CD4-positive, alpha-beta memory T cell (primary cell): Measurements from ENCODE around the gene TNK2. TPM values are rescaled to one million over a fixed set of nuclear protein-coding genes. Genes with fewer than 3 reads are reported as not detected.
"Not testable (repeated sequence)": the region's sequence is repeated elsewhere in the genome, so short reads cannot be mapped to it uniquely, and the experiment has no call there.

Experiments
- CTCF ChIA-PET: fragments of 350-600 bp; sonication (Branson Sonifier 250); formaldehyde crosslinking; loops from one replicate; lab custom pipeline; 2021; ENCODE audit warnings: inconsistent platforms; ENCODE audit not compliant: partially characterized antibody; lab: Charles Lee
- POLR2A ChIA-PET: fragments of 350-600 bp; sonication (Branson Sonifier 250); formaldehyde crosslinking; loops from one replicate; lab custom pipeline; 2021; ENCODE audit not compliant: partially characterized antibody; lab: Charles Lee
- DNase-seq, 5 donors: peaks; one replicate each; pipeline versions ENCODE4 v3.0.0 to v3.0.0-alpha.2; 2020 to 2022; ENCODE audit warnings: mixed read lengths in 1 of 5
- H3K27ac ChIP-seq: one replicate; pipeline ENCODE4 v1.7.0; 2013; ENCODE audit warnings: low read depth, low read length
- H3K27me3 ChIP-seq: 2 replicates; pipeline ENCODE4 v1.7.0; 2013; ENCODE audit warnings: mild to moderate bottlenecking, low read length, moderate library complexity; ENCODE audit not compliant: insufficient read depth
- H3K36me3 ChIP-seq: 2 replicates; pipeline ENCODE4 v1.7.0; 2013; ENCODE audit warnings: mild to moderate bottlenecking, low read length, moderate library complexity; ENCODE audit not compliant: insufficient read depth
- H3K4me1 ChIP-seq: 2 replicates; pipeline ENCODE4 v1.7.0; 2013; ENCODE audit warnings: mild to moderate bottlenecking, low read length, moderate library complexity; ENCODE audit not compliant: insufficient read depth
- H3K4me3 ChIP-seq, 2 donors: one replicate each; pipeline ENCODE4 v1.7.0; 2013; ENCODE audit warnings: low read length in 2 of 2, mild to moderate bottlenecking in 1 of 2
- H3K9me3 ChIP-seq, 2 donors: one replicate each; pipeline ENCODE4 v1.7.0; 2013; ENCODE audit warnings: low read length in 2 of 2, control low read depth in 1 of 2; ENCODE audit not compliant: control insufficient read depth in 1 of 2
- H3K27ac Mint-ChIP-seq, 7 donors: one replicate each; pipeline ENCODE4 v1.8.0; 2020 to 2021; ENCODE audit warnings: mixed read lengths in 7 of 7, mild to moderate bottlenecking in 6 of 7, inconsistent platforms in 3 of 7, moderate library complexity in 3 of 7
- H3K27me3 Mint-ChIP-seq, 2 donors: one replicate each; pipeline ENCODE4 v1.8.0; 2020 to 2021; ENCODE audit warnings: mixed read lengths in 2 of 2
- H3K36me3 Mint-ChIP-seq, 2 donors: one replicate each; pipeline ENCODE4 v1.8.0; 2020 to 2021; ENCODE audit warnings: mixed read lengths in 2 of 2, inconsistent platforms in 1 of 2, mild to moderate bottlenecking in 1 of 2
- H3K4me1 Mint-ChIP-seq, 4 donors: one replicate each; pipeline ENCODE4 v1.8.0; 2020 to 2021; ENCODE audit warnings: mixed read lengths in 4 of 4, mild to moderate bottlenecking in 1 of 4
- H3K4me3 Mint-ChIP-seq, 8 donors: one replicate each; pipeline ENCODE4 v1.8.0; 2020 to 2021; ENCODE audit warnings: mixed read lengths in 8 of 8, mild to moderate bottlenecking in 7 of 8, moderate library complexity in 6 of 8, inconsistent platforms in 3 of 8
- H3K9me3 Mint-ChIP-seq, 8 donors: one replicate each; pipeline ENCODE4 v1.8.0; 2020 to 2021; ENCODE audit warnings: mixed read lengths in 8 of 8, mild to moderate bottlenecking in 5 of 8, inconsistent platforms in 3 of 8, moderate library complexity in 1 of 8
- intact Hi-C: fragments of 100-400 bp; cut with micrococcal nuclease; formaldehyde crosslinking; loops from one replicate; pipeline ENCODE4 v1.15.1; 2023
- polyA plus RNA-seq, 2 donors: library from polyadenylated mRNA; unstranded; fragments of 300-500 nt; fragmentation: Illumina TruSeq; gene quantifications; one replicate each; pipeline ENCODE4 v1.2.3, GENCODE V29; 2021
- total RNA-seq, 2 experiments: library from RNA; stranded (reverse); gene quantifications; one replicate each; pipeline ENCODE4 v1.2.3, GENCODE V29; 2021

Gene TNK2
- total and polyA plus RNA-seq, 4 experiments from 2014 or later: 0.18 to 164 (median 69.9) TPM

- intact Hi-C loops, H3K27me3 Mint-ChIP-seq, H3K4me3 ChIP-seq, DNase-seq, H3K9me3 ChIP-seq, H3K9me3 Mint-ChIP-seq, H3K4me3 Mint-ChIP-seq, H3K27me3 ChIP-seq, H3K27ac ChIP-seq, H3K4me1 Mint-ChIP-seq, H3K4me1 ChIP-seq, H3K27ac Mint-ChIP-seq, POLR2A ChIA-PET: not testable (repeated sequence)
- H3K36me3 Mint-ChIP-seq: peaks cover 4 to 20% of the 10 kb centered on the region in 2 donors
- CTCF ChIA-PET: interaction anchor here (1.4 to 1.6 kb wide), 3 partner anchors 10 to 23 kb away, joined by 3 to 8 read pairs (median 3); no protein-coding TSS in a partner anchor
- peaks cover 18% of the 10 kb centered on the region for H3K36me3 ChIP-seq
These were observed 36.7 kb downstream of the TNK2 start for GRCh38 chr3:195871686-195872085.

DNA sequence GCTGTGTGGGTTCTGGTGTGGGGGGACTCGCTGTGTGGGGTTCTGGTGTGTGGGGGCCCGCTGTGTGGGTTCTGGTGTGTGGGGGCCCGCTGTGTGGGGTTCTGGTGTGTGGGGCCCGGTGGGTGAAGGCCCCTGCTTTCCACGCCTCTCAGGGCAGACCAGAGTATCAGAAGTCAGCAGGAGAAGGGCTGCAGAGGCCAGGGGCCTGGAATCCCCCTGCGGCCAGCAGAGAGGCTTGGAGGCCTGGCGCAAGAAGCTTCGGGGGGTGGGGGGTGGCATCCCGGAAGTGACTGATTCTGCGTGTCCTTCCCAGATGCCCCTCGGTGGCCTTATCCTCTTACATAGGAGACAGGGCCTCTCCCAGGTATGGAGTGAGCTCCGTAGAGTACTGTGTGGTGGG is 37.4 kb downstream of the TNK2 start:
- no peak for DNase-seq
- Mint-ChIP-seq H3K4me1 (peaks cover 0 to 2% (median 0%) of the 10 kb centered on the region in 4 donors), H3K9me3 (no peaks in the 10 kb centered on the region), H3K4me3 (no peak overlapping the region), H3K27ac (no peak overlapping the region), H3K27me3 (no peaks in the 10 kb centered on the region), H3K36me3 (peaks cover 4 to 21% of the 10 kb centered on the region in 2 donors)
- peaks cover 15% of the 10 kb centered on the region for H3K36me3 ChIP-seq
- POLR2A ChIA-PET: no interaction called here
- H3K27ac ChIP-seq: no peak overlapping the region
- H3K4me1 ChIP-seq: no peaks in the 10 kb centered on the region
- H3K4me3 ChIP-seq: no peak overlapping the region
- no peaks in the 10 kb centered on the region for H3K9me3 ChIP-seq
- intact Hi-C loops: no loop called here
- CTCF ChIA-PET: interaction anchor here (1.4 kb wide), 2 partner anchors 15 to 23 kb away, joined by 3 to 8 read pairs; no protein-coding TSS in a partner anchor
- no peaks in the 10 kb centered on the region for H3K27me3 ChIP-seq

- H3K27me3 ChIP-seq: no peaks in the 10 kb centered on the region
- H3K4me1 Mint-ChIP-seq: no peaks in the 10 kb centered on the region
- H3K36me3 Mint-ChIP-seq: peaks cover 4 to 24% of the 10 kb centered on the region in 2 donors
- CTCF ChIA-PET: interaction anchor here (1.4 kb wide), 2 partner anchors 14 to 24 kb away, joined by 3 to 8 read pairs; no protein-coding TSS in a partner anchor
- POLR2A ChIA-PET: no interaction called here
- intact Hi-C loops: no loop called here
- H3K4me3 ChIP-seq: no peak overlapping the region
- H3K4me3 Mint-ChIP-seq: no peak overlapping the region
- H3K27ac Mint-ChIP-seq: no peak overlapping the region
- no peaks in the 10 kb centered on the region for H3K4me1 ChIP-seq
- H3K27me3 Mint-ChIP-seq: no peaks in the 10 kb centered on the region
- peaks cover 10% of the 10 kb centered on the region for H3K36me3 ChIP-seq
- DNase-seq: no peak
- H3K9me3 ChIP-seq: no peaks in the 10 kb centered on the region
- H3K27ac ChIP-seq: no peak overlapping the region
- H3K9me3 Mint-ChIP-seq: no peaks in the 10 kb centered on the region
These were observed 37.9 kb downstream of the TNK2 start for GRCh38 chr3:195870442-195870841.

DNA sequence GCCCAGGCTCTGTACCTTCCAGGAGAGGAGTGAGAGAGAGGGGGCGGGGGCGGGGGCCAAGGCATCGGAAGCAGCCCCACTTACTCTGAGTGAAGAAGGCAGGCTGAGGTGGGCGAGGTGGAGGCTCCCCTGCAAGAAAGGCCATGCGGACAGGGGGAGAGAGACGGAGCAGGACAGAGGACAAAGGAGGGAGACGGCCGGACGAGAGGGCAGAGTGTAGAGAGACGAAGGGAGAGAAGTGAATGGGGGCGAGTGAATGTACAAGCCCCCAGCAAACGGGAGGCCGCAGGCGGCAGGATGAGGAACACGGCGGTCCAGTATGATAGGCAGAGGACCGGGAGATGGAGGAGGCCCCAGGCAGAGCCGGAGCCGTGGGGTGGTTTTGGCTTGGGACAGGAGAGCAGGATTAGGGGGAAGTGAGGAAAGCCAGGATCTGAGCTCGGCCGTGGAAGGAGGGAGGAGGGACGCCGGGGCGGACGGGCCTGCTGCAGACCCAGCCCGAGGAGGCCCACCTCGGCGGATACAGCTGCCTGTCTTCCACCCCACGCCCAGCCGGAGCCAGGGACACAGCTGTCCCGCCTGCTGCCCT is 38.8 kb downstream of the TNK2 start:
- POLR2A ChIA-PET: no interaction called here
- peaks cover 4 to 26% of the 10 kb centered on the region in 2 donors for H3K36me3 Mint-ChIP-seq
- no peaks in the 10 kb centered on the region for H3K4me1 Mint-ChIP-seq
- Histone ChIP-seq H3K27me3 (no peaks in the 10 kb centered on the region), H3K36me3 (peaks cover 10% of the 10 kb centered on the region), H3K4me1 (no peaks in the 10 kb centered on the region), H3K27ac (no peak overlapping the region), H3K9me3 (no peaks in the 10 kb centered on the region), H3K4me3 (no peak overlapping the region)
- CTCF ChIA-PET: no interaction called here
- H3K4me3 Mint-ChIP-seq: no peak overlapping the region
- no peaks in the 10 kb centered on the region for H3K27me3 Mint-ChIP-seq
- no peak for DNase-seq
- H3K27ac Mint-ChIP-seq: peak overlapping the region in 1 of 7 donors; percentile 18
- H3K9me3 Mint-ChIP-seq: no peaks in the 10 kb centered on the region
- intact Hi-C loops: no loop called here

- Histone ChIP-seq H3K4me3 (no peak overlapping the region), H3K36me3 (peaks cover 10% of the 10 kb centered on the region), H3K27ac (no peak overlapping the region), H3K9me3 (no peaks in the 10 kb centered on the region), H3K27me3 (no peaks in the 10 kb centered on the region), H3K4me1 (no peaks in the 10 kb centered on the region)
- no peak overlapping the region for H3K4me3 Mint-ChIP-seq
- intact Hi-C loops: no loop called here
- no peak for DNase-seq
- peaks cover 0 to 2% (median 0%) of the 10 kb centered on the region in 4 donors for H3K4me1 Mint-ChIP-seq
- peaks cover 0 to 2% (median 0%) of the 10 kb centered on the region in 8 donors for H3K9me3 Mint-ChIP-seq
- no peak overlapping the region for H3K27ac Mint-ChIP-seq
- peaks cover 4 to 28% of the 10 kb centered on the region in 2 donors for H3K36me3 Mint-ChIP-seq
- H3K27me3 Mint-ChIP-seq: no peaks in the 10 kb centered on the region
- CTCF ChIA-PET: no interaction called here
- POLR2A ChIA-PET: no interaction called here
These were observed 39.4 kb downstream of the TNK2 start for GRCh38 chr3:195868866-195869412.

DNA sequence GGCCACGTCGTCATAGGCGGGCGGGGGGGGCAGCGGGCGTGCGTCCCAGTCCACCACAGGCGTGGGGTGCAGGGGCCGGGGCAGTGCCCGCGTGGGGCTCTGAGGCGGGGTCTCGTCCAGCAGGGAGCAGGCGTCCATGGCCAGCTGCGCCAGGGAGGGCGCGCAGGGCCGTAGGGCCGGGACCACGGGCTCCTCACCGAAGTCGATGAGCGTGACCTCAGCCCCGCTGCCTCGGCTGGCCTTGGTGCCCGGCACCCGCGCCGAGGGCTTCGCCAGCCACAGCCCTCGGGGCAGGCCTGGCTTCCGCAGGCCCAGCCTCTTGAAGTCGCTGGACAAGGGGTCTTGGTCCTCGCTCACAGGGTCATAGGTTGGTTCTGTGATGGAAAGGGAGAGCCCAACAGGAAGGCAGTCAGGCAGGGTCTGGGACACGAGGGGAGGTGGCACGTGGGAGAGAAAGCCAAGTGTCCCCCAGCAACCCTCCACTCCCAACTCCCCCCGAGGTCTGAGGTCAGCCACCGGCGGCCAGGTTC is 40.0 kb downstream of the TNK2 start:
- peaks cover 0 to 2% (median 0%) of the 10 kb centered on the region in 4 donors for H3K4me1 Mint-ChIP-seq
- no peak overlapping the region for H3K27ac Mint-ChIP-seq
- Histone ChIP-seq H3K36me3 (peaks cover 10% of the 10 kb centered on the region), H3K9me3 (no peaks in the 10 kb centered on the region), H3K4me1 (no peaks in the 10 kb centered on the region), H3K4me3 (no peak overlapping the region), H3K27ac (no peak overlapping the region), H3K27me3 (no peaks in the 10 kb centered on the region)
- ChIA-PET CTCF (no interaction called here), POLR2A (interaction anchor here (1.1 kb wide), 1 partner anchor 26 kb away, joined by 3 read pairs; no protein-coding TSS in a partner anchor)
- H3K4me3 Mint-ChIP-seq: no peak overlapping the region
- H3K27me3 Mint-ChIP-seq: no peaks in the 10 kb centered on the region
- intact Hi-C loops: no loop called here
- peaks cover 0 to 2% (median 0%) of the 10 kb centered on the region in 8 donors for H3K9me3 Mint-ChIP-seq
- no peak for DNase-seq
- H3K36me3 Mint-ChIP-seq: peaks cover 4 to 28% of the 10 kb centered on the region in 2 donors

GRCh38 chr3:195867631-195868335 is 40.6 kb downstream of the TNK2 start:
- POLR2A ChIA-PET: interaction anchor here (1.1 kb wide), 1 partner anchor 27 kb away, joined by 3 read pairs; no protein-coding TSS in a partner anchor
- Histone ChIP-seq H3K36me3 (peaks cover 10% of the 10 kb centered on the region), H3K9me3 (no peaks in the 10 kb centered on the region), H3K4me1 (no peaks in the 10 kb centered on the region), H3K4me3 (no peak overlapping the region), H3K27me3 (no peaks in the 10 kb centered on the region), H3K27ac (no peak overlapping the region)
- H3K9me3 Mint-ChIP-seq: peaks cover 0 to 2% (median 0%) of the 10 kb centered on the region in 8 donors
- H3K36me3 Mint-ChIP-seq: peaks cover 4 to 31% of the 10 kb centered on the region in 2 donors
- no peak for DNase-seq
- intact Hi-C loops: no loop called here
- CTCF ChIA-PET: no interaction called here
- peaks cover 0 to 3% (median under 1%) of the 10 kb centered on the region in 4 donors for H3K4me1 Mint-ChIP-seq
- H3K27me3 Mint-ChIP-seq: no peaks in the 10 kb centered on the region
- H3K4me3 Mint-ChIP-seq: no peak overlapping the region
- H3K27ac Mint-ChIP-seq: no peak overlapping the region
